Mammary epithelial cell (primary cell): ENCODE data around the gene NDEL1.

Source experiments
- EZH2 ChIP-seq: IDR thresholded peaks from 2 replicates; pipeline ENCODE4 v1.6.1; 2012; ENCODE audit warnings: low read length, inconsistent platforms, borderline replicate concordance
- TF ChIP-seq, protein P1 (sequence below), 2 donors: IDR thresholded peaks in 1 of 2; conservative IDR thresholded peaks in 1 of 2; 2 replicates each; pipeline ENCODE4 v1.5.1; 2011 to 2012; ENCODE audit warnings: inconsistent platforms in 2 of 2, low read length in 2 of 2, mild to moderate bottlenecking in 2 of 2, control low read depth in 1 of 2, low read depth in 1 of 2; ENCODE audit not compliant: insufficient read depth in 1 of 2; ENCODE audit errors: extremely low read depth in 1 of 2

GRCh38 chr17:8459831-8460230 lies 24.1 kb downstream of the NDEL1 start:
- TF ChIP-seq, protein P1, sequence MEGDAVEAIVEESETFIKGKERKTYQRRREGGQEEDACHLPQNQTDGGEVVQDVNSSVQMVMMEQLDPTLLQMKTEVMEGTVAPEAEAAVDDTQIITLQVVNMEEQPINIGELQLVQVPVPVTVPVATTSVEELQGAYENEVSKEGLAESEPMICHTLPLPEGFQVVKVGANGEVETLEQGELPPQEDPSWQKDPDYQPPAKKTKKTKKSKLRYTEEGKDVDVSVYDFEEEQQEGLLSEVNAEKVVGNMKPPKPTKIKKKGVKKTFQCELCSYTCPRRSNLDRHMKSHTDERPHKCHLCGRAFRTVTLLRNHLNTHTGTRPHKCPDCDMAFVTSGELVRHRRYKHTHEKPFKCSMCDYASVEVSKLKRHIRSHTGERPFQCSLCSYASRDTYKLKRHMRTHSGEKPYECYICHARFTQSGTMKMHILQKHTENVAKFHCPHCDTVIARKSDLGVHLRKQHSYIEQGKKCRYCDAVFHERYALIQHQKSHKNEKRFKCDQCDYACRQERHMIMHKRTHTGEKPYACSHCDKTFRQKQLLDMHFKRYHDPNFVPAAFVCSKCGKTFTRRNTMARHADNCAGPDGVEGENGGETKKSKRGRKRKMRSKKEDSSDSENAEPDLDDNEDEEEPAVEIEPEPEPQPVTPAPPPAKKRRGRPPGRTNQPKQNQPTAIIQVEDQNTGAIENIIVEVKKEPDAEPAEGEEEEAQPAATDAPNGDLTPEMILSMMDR (conservative IDR thresholded peaks at IDR 0.05 in 1 of 2, IDR thresholded peaks at IDR 0.05 in 1 of 2; ENCODE audit: extremely low read depth in 1 of 2, insufficient read depth in 1 of 2, low read depth in 1 of 2, low read length in 2 of 2), result no peak
- no peak for TF ChIP-seq EZH2
